GM21423 (cell line): Measurements from ENCODE around the gene WDR93.
A peak's percentile ranks its signal among the peaks of the same experiment; 100 is the strongest.
"Not testable (repeated sequence)": the region's sequence is repeated elsewhere in the genome, so short reads cannot be mapped to it uniquely, and the experiment has no call there.

Experiments
- ATAC-seq: cut with Tn5 transposase; IDR thresholded peaks from one replicate; pipeline ENCODE4 v1.9.1; 2021; ENCODE audit warnings: mild to moderate bottlenecking, moderate library complexity; ENCODE audit not compliant: unreplicated experiment

The WDR93 gene

GRCh38 chr15:89766357-89767311, 76.0 kb downstream of the WDR93 start:
- ATAC-seq: no peak

GRCh38 chr15:89767411-89767915, 76.9 kb downstream of the WDR93 start:
- no peak for ATAC-seq

- no peak for ATAC-seq
Observed at GRCh38 chr15:89768071-89768500, 77.5 kb downstream of the WDR93 start.

GRCh38 chr15:89769366-89769765, 78.8 kb downstream of the WDR93 start:
- ATAC-seq: no peak

GRCh38 chr15:89770041-89770440, 79.4 kb downstream of the WDR93 start:
- no peak for ATAC-seq

DNA sequence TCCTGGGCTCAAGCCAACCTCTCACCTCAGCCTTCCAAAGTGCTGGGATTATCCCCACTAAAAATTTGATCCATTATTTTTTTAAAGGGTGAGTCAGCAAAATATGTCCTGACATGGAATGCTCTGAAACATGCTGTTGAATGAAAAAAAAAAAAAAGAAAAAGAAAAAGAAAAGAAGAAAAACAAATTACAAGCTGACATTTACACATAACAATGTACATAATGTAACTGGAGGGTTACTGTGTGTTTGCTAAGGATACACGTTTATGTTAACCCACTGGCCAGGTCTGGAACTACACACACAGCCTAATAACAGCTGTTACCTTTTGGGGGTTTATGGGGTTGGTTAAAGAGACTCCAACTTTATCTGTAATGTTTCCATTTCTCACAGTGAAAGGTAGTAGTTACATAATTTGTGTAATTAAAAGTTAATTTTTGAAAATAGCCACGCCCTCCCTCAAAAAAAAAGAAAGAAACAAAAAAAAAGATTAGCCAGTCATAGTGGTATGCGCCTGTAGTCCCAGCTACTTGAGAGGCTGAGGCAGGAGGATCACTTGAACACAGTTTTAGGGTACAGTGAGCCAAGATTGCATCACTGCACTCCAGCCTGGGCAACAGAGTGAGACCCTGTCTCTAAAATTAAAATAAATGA, 82.4 kb downstream of the WDR93 start:
- no peak for ATAC-seq

DNA sequence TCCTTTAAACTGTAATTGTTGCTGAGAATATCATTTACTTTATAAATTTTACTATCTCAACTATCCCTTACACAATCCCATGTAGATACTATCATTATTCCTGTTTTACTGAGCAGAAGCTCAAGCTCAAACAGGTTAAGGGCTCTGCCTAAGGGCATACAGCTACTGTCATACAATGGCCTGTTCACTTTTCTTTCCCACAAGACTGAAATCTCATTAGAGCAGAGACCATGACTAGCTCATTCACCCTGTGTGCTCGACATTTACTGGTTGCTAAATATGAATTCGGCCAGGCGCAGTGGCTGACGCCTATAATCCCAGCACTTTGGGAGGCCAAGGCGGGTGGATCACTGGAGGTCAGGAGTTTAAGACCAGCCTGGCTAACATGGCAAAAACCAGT, 83.9 kb downstream of the WDR93 start:
- no peak for ATAC-seq

- ATAC-seq: no peak
Observed at GRCh38 chr15:89775815-89776214, 85.2 kb downstream of the WDR93 start.

- ATAC-seq: peak; percentile 67
Observed at GRCh38 chr15:89776274-89777072, 85.9 kb downstream of the WDR93 start, which contains the start of gene MESP2. Gene MESP2 (plus strand): TSS chr15:89776332. CDS start chr15:89776358, 26 bp downstream.

DNA sequence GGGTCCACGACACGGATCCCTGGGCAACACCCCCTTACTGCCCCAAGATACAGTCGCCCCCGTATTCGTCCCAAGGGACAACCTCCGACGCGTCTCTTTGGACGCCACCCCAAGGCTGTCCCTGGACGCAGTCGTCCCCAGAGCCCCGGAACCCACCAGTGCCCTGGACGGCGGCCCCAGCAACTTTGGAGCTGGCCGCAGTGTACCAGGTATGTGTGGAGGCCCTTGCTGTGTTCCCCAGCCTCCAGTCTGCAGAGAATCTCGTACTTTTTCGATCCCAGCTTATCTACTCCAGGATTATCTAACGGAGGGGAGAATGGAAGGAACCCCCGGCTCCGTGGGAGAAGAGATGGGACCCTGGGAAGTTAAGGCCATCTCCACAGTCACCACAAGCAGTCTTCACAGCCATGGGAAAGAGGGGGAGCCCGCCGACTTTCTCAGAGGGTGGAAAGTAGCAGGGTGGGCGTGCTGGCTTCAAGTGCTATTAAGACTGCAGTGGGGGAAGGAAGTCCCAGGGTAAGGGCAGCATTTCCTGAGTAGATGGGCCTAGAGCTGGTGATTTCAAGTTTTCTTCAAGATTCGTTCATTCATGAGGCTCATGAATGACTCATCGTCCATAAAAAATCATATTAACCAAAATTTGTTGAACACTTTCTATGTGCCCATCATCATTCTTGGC, 86.6 kb downstream of the WDR93 start:
- ATAC-seq: no peak

GRCh38 chr15:89777782-89778380, 87.3 kb downstream of the WDR93 start:
- no peak for ATAC-seq

GRCh38 chr15:89778861-89779260, 88.2 kb downstream of the WDR93 start:
- ATAC-seq: no peak

- no peak for ATAC-seq
Observed at GRCh38 chr15:89780601-89781000, 90.0 kb downstream of the WDR93 start.

DNA sequence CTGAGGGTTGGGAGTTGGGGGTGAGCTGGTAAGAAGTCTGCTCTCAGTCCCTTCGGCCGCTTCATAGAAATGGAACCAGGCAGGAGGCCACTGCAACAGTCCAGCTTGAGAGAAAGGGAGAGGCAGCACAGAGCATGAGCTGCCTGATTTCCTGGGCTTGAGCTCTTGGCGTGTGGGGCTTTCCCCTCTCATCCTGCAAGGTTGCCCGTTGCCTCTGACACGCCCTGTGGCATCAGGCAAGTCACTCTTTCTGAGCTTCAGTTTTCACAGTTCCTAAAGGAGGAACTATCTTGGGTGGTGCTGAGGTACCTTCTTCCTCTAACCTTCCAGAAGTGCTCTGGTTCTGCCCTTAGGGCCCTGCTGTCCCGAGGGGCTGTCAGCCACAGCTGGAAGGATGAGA, 90.4 kb downstream of the WDR93 start:
- ATAC-seq: no peak

DNA sequence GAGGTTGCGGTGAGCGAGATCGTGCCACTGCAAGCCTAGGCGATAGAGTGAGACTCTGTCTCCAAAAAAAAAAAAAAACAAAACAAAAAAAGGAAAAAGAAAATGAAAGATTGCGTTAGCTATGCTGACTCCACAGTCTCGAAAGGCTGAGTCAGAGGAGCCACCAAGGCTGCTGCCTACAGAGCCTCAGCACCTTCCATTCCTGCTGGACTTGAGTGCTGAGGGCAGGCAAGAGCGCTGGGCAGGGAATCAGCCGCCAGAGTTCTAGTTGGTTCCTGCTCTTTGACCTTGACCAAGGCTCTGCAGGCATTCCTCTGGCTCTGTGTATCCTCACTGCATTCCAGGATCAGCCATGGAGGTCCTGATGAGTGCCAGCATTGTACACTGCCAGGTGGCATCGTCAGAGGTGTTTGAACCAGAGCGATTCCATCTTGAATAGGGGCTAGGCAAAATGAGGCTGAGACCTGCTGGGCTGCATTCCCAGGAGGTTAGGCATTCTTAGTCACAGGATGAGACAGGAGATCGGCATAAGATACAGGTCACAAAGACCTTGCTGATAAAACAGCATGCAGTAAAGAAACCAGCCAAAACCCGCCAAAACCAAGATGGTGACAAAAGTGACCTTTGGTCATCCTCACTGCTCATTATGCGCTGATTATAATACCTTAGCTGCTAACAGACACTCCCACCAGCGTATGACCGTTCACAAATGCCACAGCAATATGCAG, 91.4 kb downstream of the WDR93 start:
- no peak for ATAC-seq

- not testable (repeated sequence) for ATAC-seq
Observed at GRCh38 chr15:89782619-89782950, 92.0 kb downstream of the WDR93 start.

- no peak for ATAC-seq
Observed at GRCh38 chr15:89783111-89783860, 92.7 kb downstream of the WDR93 start.

DNA sequence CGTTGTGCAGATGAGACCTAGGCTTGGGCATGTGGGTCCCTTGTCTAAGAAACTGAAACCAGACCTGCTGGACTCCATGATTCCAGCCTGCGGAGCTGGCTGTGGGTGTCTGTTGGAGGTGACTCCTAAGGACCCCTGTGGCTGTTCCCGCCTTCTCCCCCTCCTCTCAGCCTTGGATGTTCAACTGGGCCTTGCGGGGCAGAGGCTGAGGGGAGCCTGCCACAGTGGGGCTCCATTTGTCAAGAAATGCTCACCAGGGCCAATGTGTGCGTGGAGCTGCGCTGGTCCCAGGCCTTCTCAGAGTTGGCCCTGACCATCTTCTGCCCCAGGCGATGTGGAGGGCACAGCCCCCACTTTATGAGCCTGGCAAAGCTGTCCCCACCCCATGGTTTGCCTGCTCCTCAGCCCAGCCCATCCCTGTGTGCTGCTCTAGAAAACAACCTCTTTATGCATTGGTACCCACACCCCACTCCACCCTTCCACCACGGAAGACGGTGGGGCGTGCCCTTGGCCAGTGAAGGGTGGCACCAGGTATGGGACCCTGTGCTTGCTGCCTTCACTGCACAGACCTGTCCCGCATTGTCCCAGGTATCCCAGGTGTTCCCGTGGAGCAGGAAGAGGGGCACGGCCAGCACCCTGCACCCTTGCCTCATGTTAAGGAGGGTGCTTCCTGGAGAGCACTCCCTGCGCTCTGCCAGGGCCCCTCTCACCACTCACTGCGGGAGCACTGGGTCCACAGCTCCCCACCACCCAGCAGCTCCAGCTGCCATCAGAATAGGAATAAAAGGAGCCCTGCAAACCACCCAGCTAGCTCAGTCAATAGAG, 93.5 kb downstream of the WDR93 start:
- no peak for ATAC-seq
